Measurements from ENCODE around the gene ZFP64. TPM values are rescaled to one million over a fixed set of nuclear protein-coding genes. Genes with fewer than 3 reads are reported as not detected.

The ZFP64 gene
- total RNA-seq, 1 experiment from 2014 or later: 49.8 TPM

- H3K9me3 ChIP-seq (ENCODE audit: insufficient read depth, low read depth): no peaks in the 10 kb centered on the region
- H2AFZ ChIP-seq: no peak overlapping the region
- no peaks in the 10 kb centered on the region for H3K79me2 ChIP-seq (ENCODE audit: low read depth)
- BruUV-seq (replicated peaks): no TSS peak
- ChIA-PET CTCF (interaction anchor here (0.6 to 1.0 kb wide), 2 partner anchors 22 to 41 kb away, joined by 5 to 7 read pairs; partner anchors contain the start of gene ZFP64), POLR2A (ENCODE audit: unreplicated experiment) (interaction anchor here (0.6 kb wide), 1 partner anchor 143 kb away, joined by 4 read pairs; no protein-coding TSS in a partner anchor)
- no peak overlapping the region for H3K4me2 ChIP-seq
- H3K9me2 ChIP-seq (ENCODE audit: insufficient read depth): no peaks in the 10 kb centered on the region
- no peaks in the 10 kb centered on the region for H4K20me1 ChIP-seq (ENCODE audit: insufficient read depth)
- intact Hi-C loops (cut with micrococcal nuclease; ENCODE audit: unreplicated experiment): loop anchor here (1.0 to 5.0 kb wide), 3 partner anchors 512 to 1163 kb away; no protein-coding TSS in a partner anchor
- no peaks in the 10 kb centered on the region; the same call in 1 of the 2 replicates for H3K36me3 ChIP-seq (ENCODE audit: low read depth)
- no peaks in the 10 kb centered on the region for H3F3A ChIP-seq (ENCODE audit: insufficient read depth, low read depth)
- no peaks in the 10 kb centered on the region for H3K27me3 ChIP-seq (ENCODE audit: insufficient read depth, low read depth)
- TF ChIP-seq EZH2 (IDR thresholded peaks at IDR 0.05; ENCODE audit: low read depth) (no peak), CTCF (conservative IDR thresholded peaks at IDR 0.05) (peak; percentile 90)
- peak in 1 of 2 experiments; percentile 9 for DNase-seq
- no peak overlapping the region for H3K4me3 ChIP-seq
- H3K4me1 ChIP-seq (replicated peaks; ENCODE audit: insufficient read depth): no peaks in the 10 kb centered on the region
- H3K27ac ChIP-seq: no peak overlapping the region
These were observed 40.9 kb downstream of the ZFP64 start for GRCh38 chr20:52150440-52151258.

- intact Hi-C loops (cut with micrococcal nuclease; ENCODE audit: unreplicated experiment): no loop called here
- H3K27me3 ChIP-seq (ENCODE audit: insufficient read depth, low read depth): no peaks in the 10 kb centered on the region
- H4K20me1 ChIP-seq (ENCODE audit: insufficient read depth): no peaks in the 10 kb centered on the region
- no peak overlapping the region for H2AFZ ChIP-seq
- no peak for DNase-seq
- ChIA-PET POLR2A (ENCODE audit: unreplicated experiment) (no interaction called here), CTCF (no interaction called here)
- H3K4me1 ChIP-seq (replicated peaks; ENCODE audit: insufficient read depth): no peaks in the 10 kb centered on the region
- no peaks in the 10 kb centered on the region for H3K9me2 ChIP-seq (ENCODE audit: insufficient read depth)
- H3K4me2 ChIP-seq: no peak overlapping the region
- no peak overlapping the region for H3K27ac ChIP-seq
- no peaks in the 10 kb centered on the region for H3F3A ChIP-seq (ENCODE audit: insufficient read depth, low read depth)
- no peaks in the 10 kb centered on the region for H3K79me2 ChIP-seq (ENCODE audit: low read depth)
- H3K36me3 ChIP-seq (ENCODE audit: low read depth): no peaks in the 10 kb centered on the region
- H3K4me3 ChIP-seq: no peak overlapping the region
- no peaks in the 10 kb centered on the region for H3K9me3 ChIP-seq (ENCODE audit: insufficient read depth, low read depth)
- no TSS peak for BruUV-seq (replicated peaks)
- no peak for TF ChIP-seq CTCF (conservative IDR thresholded peaks at IDR 0.05)
- TF ChIP-seq EZH2 (IDR thresholded peaks at IDR 0.05; ENCODE audit: low read depth): no peak
These were observed 46.0 kb downstream of the ZFP64 start for GRCh38 chr20:52145587-52145986.

- Histone ChIP-seq H3K4me3 (no peak overlapping the region), H4K20me1 (ENCODE audit: insufficient read depth) (no peaks in the 10 kb centered on the region), H3K4me2 (no peak overlapping the region), H3K9me2 (ENCODE audit: insufficient read depth) (no peaks in the 10 kb centered on the region), H3K79me2 (ENCODE audit: low read depth) (no peaks in the 10 kb centered on the region), H3K9me3 (ENCODE audit: insufficient read depth, low read depth) (no peaks in the 10 kb centered on the region), H3K36me3 (ENCODE audit: low read depth) (no peaks in the 10 kb centered on the region), H2AFZ (no peak overlapping the region), H3F3A (ENCODE audit: insufficient read depth, low read depth) (no peaks in the 10 kb centered on the region), H3K27me3 (ENCODE audit: insufficient read depth, low read depth) (no peaks in the 10 kb centered on the region), H3K27ac (no peak overlapping the region), H3K4me1 (replicated peaks; ENCODE audit: insufficient read depth) (no peaks in the 10 kb centered on the region)
- DNase-seq: no peak
- intact Hi-C loops (cut with micrococcal nuclease; ENCODE audit: unreplicated experiment): no loop called here
- TF ChIP-seq CTCF (conservative IDR thresholded peaks at IDR 0.05): no peak
- TF ChIP-seq EZH2 (IDR thresholded peaks at IDR 0.05; ENCODE audit: low read depth): no peak
- BruUV-seq (replicated peaks): no TSS peak
- POLR2A ChIA-PET (ENCODE audit: unreplicated experiment): interaction anchor here (0.6 kb wide), 1 partner anchor 1758 kb away, joined by 8 read pairs; no protein-coding TSS in a partner anchor
- CTCF ChIA-PET: interaction anchor here (0.5 to 0.8 kb wide), 2 partner anchors 46 to 448 kb away, joined by 7 to 9 read pairs; no protein-coding TSS in a partner anchor
These were observed 48.3 kb downstream of the ZFP64 start for GRCh38 chr20:52143277-52143676.

Data from PC-9 (cell line).